Left lung (tissue), 10 donors: ENCODE measurements around the gene PLPP2. TPM values are rescaled to one million over a fixed set of nuclear protein-coding genes. Genes with fewer than 3 reads are reported as not detected.

Experiments
- ATAC-seq: fragments of 200-7000 bp; cut with Tn5 transposase; one replicate; pipeline ENCODE4 v1.9.1; 2020; ENCODE audit warnings: moderate library complexity
- DNase-seq, 4 donors: peaks; one replicate each; pipeline ENCODE4 v3.0.0-alpha.2; 2013 to 2020
- H3K27ac ChIP-seq, 2 donors: fragments of 200-600 bp; sonication (generic) in 1 of 2; one replicate each; pipeline versions ENCODE4 v1.5.0 to v1.8.0; 2020 to 2021
- H3K27me3 ChIP-seq, 2 donors: fragments of 200-600 bp; sonication (generic) in 1 of 2; one replicate each; pipeline versions ENCODE4 v1.5.0 to v1.8.0; 2020 to 2021
- H3K36me3 ChIP-seq, 2 donors: fragments of 200-600 bp; sonication (generic) in 1 of 2; one replicate each; pipeline versions ENCODE4 v1.5.0 to v1.8.0; 2020 to 2021
- H3K4me1 ChIP-seq, 2 donors: fragments of 200-600 bp; one replicate each; pipeline ENCODE4 v1.8.0; 2021
- H3K4me3 ChIP-seq, 2 donors: fragments of 200-600 bp; sonication (generic) in 1 of 2; one replicate each; pipeline versions ENCODE4 v1.5.0 to v1.8.0; 2020 to 2021; ENCODE audit warnings: mild to moderate bottlenecking in 1 of 2
- H3K9me3 ChIP-seq, 2 donors: fragments of 200-600 bp; sonication (generic) in 1 of 2; one replicate each; pipeline versions ENCODE4 v1.5.0 to v1.8.0; 2020 to 2021
- CTCF ChIP-seq, 2 donors: fragments of 200-600 bp; sonication (generic) in 1 of 2; IDR thresholded peaks; one replicate each; pipeline versions ENCODE4 v1.5.0 to v1.8.0; 2021; ENCODE audit warnings: antibody characterized with exemption in 2 of 2
- intact Hi-C, 2 donors: fragments of 100-400 bp; cut with DNase I; formaldehyde crosslinking; loops; one replicate each; pipeline versions ENCODE4 v1.11.2 to v1.14.2; 2022
- polyA plus RNA-seq, 6 donors: library from polyadenylated mRNA; unstranded; fragments of 120-200 nt; gene quantifications; one replicate each; pipeline ENCODE4 v1.2.1, GENCODE V29; 2013; ENCODE audit not compliant: insufficient read length in 6 of 6
- total RNA-seq, 2 donors: library from RNA; stranded (reverse); fragmentation: NEBNext Ultra II Directional; extraction: Animal tissue kit (Norgen Biotek cat#: 25700); gene quantifications; one replicate each; pipeline ENCODE4 v1.2.1, GENCODE V29; 2021
- donor health status: DM: no; HTN: yes; CAD: no.
- donor health status: DM: no; HTN: no; CAD: no.

Gene PLPP2
- total and polyA plus RNA-seq, 8 donors = 3.2 to 13.8 (median 5.2) TPM

- H3K27ac ChIP-seq = no peak overlapping the region
- H3K27me3 ChIP-seq = no peaks in the 10 kb centered on the region
- H3K36me3 ChIP-seq = peaks cover 0 to 80% of the 10 kb centered on the region in 2 donors
- peaks cover 0 to 1% of the 10 kb centered on the region in 2 donors for H3K4me1 ChIP-seq
- ATAC-seq (no peak), DNase-seq (no peak)
- intact Hi-C loops = no loop called here
- no peak overlapping the region for H3K4me3 ChIP-seq
- H3K9me3 ChIP-seq = peaks cover 0 to 29% of the 10 kb centered on the region in 2 donors
- no peak for TF ChIP-seq CTCF (IDR thresholded peaks at IDR 0.05)
These were observed 38.7 kb upstream of the PLPP2 start for GRCh38 chr19:329876-330275.

DNA sequence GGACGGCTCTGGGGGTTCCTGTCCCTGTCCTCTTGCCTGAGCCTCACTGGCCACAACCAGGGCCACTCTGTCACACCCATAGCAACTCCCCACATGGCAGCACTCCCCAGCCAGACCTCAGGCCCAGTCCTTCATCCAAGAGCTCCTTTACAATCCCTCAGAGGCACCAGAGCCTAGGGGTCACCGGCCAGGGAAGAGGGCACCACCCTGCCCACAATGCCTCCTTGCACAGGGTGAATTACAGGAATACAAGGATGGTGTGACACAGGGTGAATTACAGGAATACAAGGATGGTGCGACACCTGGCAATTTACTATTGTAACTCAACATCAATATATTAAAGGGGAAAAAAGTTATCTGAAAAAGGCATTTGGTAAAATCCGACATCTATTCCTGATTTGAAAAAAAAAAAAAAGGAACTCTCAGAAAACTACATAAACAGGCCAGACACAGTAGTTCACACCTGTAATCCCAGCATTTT lies 36.9 kb upstream of the PLPP2 start:
- peaks cover 0 to 29% of the 10 kb centered on the region in 2 donors for H3K9me3 ChIP-seq
- no peaks in the 10 kb centered on the region for H3K27me3 ChIP-seq
- no peak for DNase-seq
- H3K27ac ChIP-seq = no peak overlapping the region
- H3K36me3 ChIP-seq = peaks cover 0 to 81% of the 10 kb centered on the region in 2 donors
- intact Hi-C loops = no loop called here
- H3K4me1 ChIP-seq = no peaks in the 10 kb centered on the region
- no peak for ATAC-seq
- H3K4me3 ChIP-seq = no peak overlapping the region
- no peak for TF ChIP-seq CTCF (IDR thresholded peaks at IDR 0.05)

GRCh38 chr19:327291-328024 lies 36.3 kb upstream of the PLPP2 start:
- H3K4me1 ChIP-seq = no peaks in the 10 kb centered on the region
- intact Hi-C loops = no loop called here
- no peak for TF ChIP-seq CTCF (IDR thresholded peaks at IDR 0.05)
- peaks cover 0 to 85% of the 10 kb centered on the region in 2 donors for H3K36me3 ChIP-seq
- H3K27me3 ChIP-seq = no peaks in the 10 kb centered on the region
- H3K4me3 ChIP-seq = no peak overlapping the region
- no peak overlapping the region for H3K27ac ChIP-seq
- DNase-seq (no peak), ATAC-seq (no peak)
- H3K9me3 ChIP-seq = peaks cover 0 to 29% of the 10 kb centered on the region in 2 donors

DNA sequence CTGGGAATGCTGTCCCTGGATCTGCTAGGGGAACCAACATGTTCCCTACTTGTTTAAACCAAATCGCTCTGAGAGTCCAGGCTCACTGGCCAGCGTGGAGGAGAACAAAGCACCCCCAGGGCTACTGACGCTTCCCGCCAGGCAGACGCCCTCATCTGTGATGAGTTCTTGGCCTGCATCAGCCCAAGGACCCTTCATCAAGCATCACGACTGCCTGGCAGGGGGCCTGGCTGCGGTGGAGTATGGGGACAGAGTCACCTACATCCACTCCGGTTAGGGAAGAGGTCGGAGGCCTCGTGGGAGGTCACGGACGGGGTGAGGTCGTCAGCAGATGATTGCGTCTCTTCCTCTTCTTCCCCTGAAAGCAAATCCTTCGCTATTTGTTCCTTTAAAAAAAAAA lies 35.7 kb upstream of the PLPP2 start:
- no peak for TF ChIP-seq CTCF (IDR thresholded peaks at IDR 0.05)
- ATAC-seq = no peak
- Histone ChIP-seq H3K27ac (no peak overlapping the region), H3K4me3 (no peak overlapping the region), H3K27me3 (no peaks in the 10 kb centered on the region), H3K9me3 (peaks cover 0 to 29% of the 10 kb centered on the region in 2 donors), H3K36me3 (peaks cover 0 to 91% of the 10 kb centered on the region in 2 donors), H3K4me1 (no peaks in the 10 kb centered on the region)
- intact Hi-C loops = no loop called here
- DNase-seq = no peak

GRCh38 chr19:325937-326565 lies 34.8 kb upstream of the PLPP2 start:
- ATAC-seq = no peak
- H3K4me3 ChIP-seq = no peak overlapping the region
- no peaks in the 10 kb centered on the region for H3K27me3 ChIP-seq
- intact Hi-C loops = no loop called here
- H3K27ac ChIP-seq = no peak overlapping the region
- DNase-seq = no peak
- H3K36me3 ChIP-seq = peaks cover 0 to 91% of the 10 kb centered on the region in 2 donors
- no peaks in the 10 kb centered on the region for H3K4me1 ChIP-seq
- peaks cover 0 to 29% of the 10 kb centered on the region in 2 donors for H3K9me3 ChIP-seq
- TF ChIP-seq CTCF (IDR thresholded peaks at IDR 0.05) = no peak
